ENCODE results near the gene FLII. TPM values are rescaled to one million over a fixed set of nuclear protein-coding genes. Genes with fewer than 3 reads are reported as not detected.

Gene FLII
- total RNA-seq, 2 donors from 2014 or later = 267 to 273 TPM

GRCh38 chr17:18263885-18264682, 5.5 kb upstream of the FLII start:
- DNase-seq (ENCODE audit: low spot score in 2 of 2) (no peak), ATAC-seq (no peak)
- Mint-ChIP-seq H3K9me3 (no peaks in the 10 kb centered on the region), H3K36me3 (no peaks in the 10 kb centered on the region), H3K27ac (no peak overlapping the region)

- no peak for ATAC-seq
- Mint-ChIP-seq H3K9me3 (no peaks in the 10 kb centered on the region), H3K27ac (no peak overlapping the region), H3K36me3 (peaks cover 4% of the 10 kb centered on the region in 2 donors)
- DNase-seq (ENCODE audit: low spot score in 2 of 2) = no peak
These were observed 4.1 kb upstream of the FLII start for GRCh38 chr17:18262641-18263040.

- DNase-seq (ENCODE audit: low spot score in 2 of 2) = no peak
- Mint-ChIP-seq H3K36me3 (peaks cover 4% of the 10 kb centered on the region in 2 donors), H3K9me3 (no peaks in the 10 kb centered on the region), H3K27ac (peak overlapping the region in 1 of 2 donors; percentile 65)
- ATAC-seq = no peak
These were observed 3.6 kb upstream of the FLII start for GRCh38 chr17:18262111-18262510.

- Mint-ChIP-seq H3K27ac (peak overlapping the region; percentile 65 to 83), H3K36me3 (peaks cover 4% of the 10 kb centered on the region in 2 donors), H3K9me3 (no peaks in the 10 kb centered on the region)
- DNase-seq (ENCODE audit: low spot score in 2 of 2) (no peak), ATAC-seq (no peak)
These were observed 3.1 kb upstream of the FLII start for GRCh38 chr17:18261659-18262058.

- Mint-ChIP-seq H3K36me3 (peaks cover 4% of the 10 kb centered on the region in 2 donors), H3K9me3 (no peaks in the 10 kb centered on the region), H3K27ac (peak overlapping the region; percentile 83 to 91)
- DNase-seq (ENCODE audit: low spot score in 2 of 2) = peak; percentile 49 to 76
- ATAC-seq = peak; percentile 7 to 32
These were observed 2.6 kb upstream of the FLII start for GRCh38 chr17:18261146-18261515.

- Mint-ChIP-seq H3K9me3 (no peaks in the 10 kb centered on the region), H3K36me3 (peaks cover 4% of the 10 kb centered on the region in 2 donors), H3K27ac (peak within 1 kb of the TSS; percentile 83 to 91)
- ATAC-seq (peak; percentile 75 to 91), DNase-seq (ENCODE audit: low spot score in 2 of 2) (peak; percentile 91)
These were observed 2.0 kb upstream of the FLII start, which contains the start of gene MIEF2 for GRCh38 chr17:18260332-18261145. TSS of gene MIEF2 (plus strand) at chr17:18260662. CDS start at chr17:18262721, 2,059 bp downstream.

GRCh38 chr17:18259621-18260331, 1.2 kb upstream of the FLII start:
- no peak for ATAC-seq
- peak overlapping the region; percentile 79 to 83 for H3K27ac Mint-ChIP-seq
- DNase-seq (ENCODE audit: low spot score in 2 of 2) = no peak
- H3K36me3 Mint-ChIP-seq = peaks cover 4% of the 10 kb centered on the region in 2 donors
- H3K9me3 Mint-ChIP-seq = no peaks in the 10 kb centered on the region

- DNase-seq (ENCODE audit: low spot score in 2 of 2) (peak; percentile 59 to 87), ATAC-seq (peak; percentile 37 to 80)
- H3K36me3 Mint-ChIP-seq = peaks cover 4% of the 10 kb centered on the region in 2 donors
- no peaks in the 10 kb centered on the region for H3K9me3 Mint-ChIP-seq
- H3K27ac Mint-ChIP-seq = peak overlapping the region; percentile 82 to 97
These were observed 569 bp downstream of the FLII start for GRCh38 chr17:18257982-18258355.

- ATAC-seq (peak in 1 of 2 donors; percentile 12), DNase-seq (ENCODE audit: low spot score in 2 of 2) (peak; percentile 26 to 68)
- Mint-ChIP-seq H3K9me3 (no peaks in the 10 kb centered on the region), H3K27ac (peak overlapping the region; percentile 82 to 97), H3K36me3 (peaks cover 4% of the 10 kb centered on the region in 2 donors)
These were observed 1.1 kb downstream of the FLII start for GRCh38 chr17:18257268-18257981.

GRCh38 chr17:18256776-18257175, 1.8 kb downstream of the FLII start:
- DNase-seq (ENCODE audit: low spot score in 2 of 2) (no peak), ATAC-seq (no peak)
- Mint-ChIP-seq H3K9me3 (no peaks in the 10 kb centered on the region), H3K36me3 (peaks cover 4% of the 10 kb centered on the region in 2 donors), H3K27ac (peak overlapping the region; percentile 60 to 82)

- Mint-ChIP-seq H3K36me3 (peaks cover 4% of the 10 kb centered on the region in 2 donors), H3K27ac (no peak overlapping the region), H3K9me3 (no peaks in the 10 kb centered on the region)
- ATAC-seq (no peak), DNase-seq (ENCODE audit: low spot score in 2 of 2) (no peak)
These were observed 2.2 kb downstream of the FLII start for GRCh38 chr17:18256351-18256750.

GRCh38 chr17:18254888-18255649, 3.5 kb downstream of the FLII start:
- DNase-seq (ENCODE audit: low spot score in 2 of 2) (no peak), ATAC-seq (no peak)
- no peaks in the 10 kb centered on the region for H3K9me3 Mint-ChIP-seq
- peaks cover 4% of the 10 kb centered on the region in 2 donors for H3K36me3 Mint-ChIP-seq
- no peak overlapping the region for H3K27ac Mint-ChIP-seq

- H3K36me3 Mint-ChIP-seq = peaks cover 4% of the 10 kb centered on the region in 2 donors
- DNase-seq (ENCODE audit: low spot score in 2 of 2) (no peak), ATAC-seq (no peak)
- H3K27ac Mint-ChIP-seq = peak overlapping the region in 1 of 2 donors; percentile 22
- no peaks in the 10 kb centered on the region for H3K9me3 Mint-ChIP-seq
These were observed 4.4 kb downstream of the FLII start for GRCh38 chr17:18253947-18254821.

GRCh38 chr17:18253187-18253884, 5.2 kb downstream of the FLII start:
- Mint-ChIP-seq H3K9me3 (no peaks in the 10 kb centered on the region), H3K27ac (no peak overlapping the region), H3K36me3 (peaks cover 4 to 5% of the 10 kb centered on the region in 2 donors)
- DNase-seq (ENCODE audit: low spot score in 2 of 2) (no peak), ATAC-seq (no peak)
